K562 treated with DMSO at 1 percent for 48 hours (cell line): Measurements from ENCODE around the gene MOSPD2. TPM values are rescaled to one million over a fixed set of nuclear protein-coding genes. Genes with fewer than 3 reads are reported as not detected.

Experiments used
- total RNA-seq: library from RNA; unstranded; fragments of 300-600 nt; gene quantifications from 2 replicates; pipeline ENCODE4 v1.2.3, GENCODE V29; 2022; ENCODE audit warnings: low replicate concordance; ENCODE audit errors: extremely low read depth

MOSPD2 gene
- not detected in 2 replicates for total RNA-seq

GRCh38 chrX:14872851-14873675, at the start of gene MOSPD2, which contains the start of gene FANCB:
Gene MOSPD2 (plus strand): TSS chrX:14873421. CDS start chrX:14873529, 108 bp downstream.
Gene FANCB (minus strand): TSS chrX:14873069. CDS start chrX:14865510, 7,559 bp downstream.

Other genes with a start within 250 kb of the MOSPD2 start
- not detected in 2 replicates for gene FANCB, start 352 bp upstream of the MOSPD2 start, total RNA-seq